Activated CD4-positive, alpha-beta T cell treated with anti-CD3 and anti-CD28 coated beads for 4 hours (primary cell): Measurements from ENCODE around the gene DQX1.
"Not testable (repeated sequence)": the region's sequence is repeated elsewhere in the genome, so short reads cannot be mapped to it uniquely, and the experiment has no call there.

Source experiments
- DNase-seq, 2 donors: peaks; one replicate each; pipeline ENCODE4 v3.0.0-alpha.2; 2020

DQX1 gene

GRCh38 chr2:74525717-74526648 is at the start of gene DQX1:
Gene DQX1 (minus strand): TSS chr2:74526231. CDS start chr2:74525729, 502 bp downstream.
- no peak for DNase-seq

- DNase-seq, result no peak
Observed at GRCh38 chr2:74575320-74575719, 49.3 kb upstream of the DQX1 start.

- DNase-seq, result no peak
Observed at GRCh38 chr2:74573747-74574562, 47.9 kb upstream of the DQX1 start.

- DNase-seq, result no peak
Observed at GRCh38 chr2:74572178-74572925, 46.3 kb upstream of the DQX1 start.

- no peak for DNase-seq
Observed at GRCh38 chr2:74571058-74571457, 45.0 kb upstream of the DQX1 start.

GRCh38 chr2:74569686-74570085 is 43.7 kb upstream of the DQX1 start:
- no peak for DNase-seq

GRCh38 chr2:74567881-74568280 is 41.9 kb upstream of the DQX1 start:
- no peak for DNase-seq

GRCh38 chr2:74566754-74567085 is 40.7 kb upstream of the DQX1 start:
- no peak for DNase-seq

GRCh38 chr2:74566076-74566753 is 40.2 kb upstream of the DQX1 start:
- DNase-seq, result no peak

- no peak for DNase-seq
Observed at GRCh38 chr2:74564222-74564621, 38.2 kb upstream of the DQX1 start.

- DNase-seq, result no peak
Observed at GRCh38 chr2:74562126-74562775, 36.2 kb upstream of the DQX1 start.

GRCh38 chr2:74561022-74561421 is 35.0 kb upstream of the DQX1 start:
- not testable (repeated sequence) for DNase-seq

- DNase-seq, result no peak
Observed at GRCh38 chr2:74560591-74560990, 34.6 kb upstream of the DQX1 start.

- DNase-seq, result no peak
Observed at GRCh38 chr2:74559912-74560311, 33.9 kb upstream of the DQX1 start.

- DNase-seq, result no peak
Observed at GRCh38 chr2:74558284-74559230, 32.5 kb upstream of the DQX1 start.

- DNase-seq, result no peak
Observed at GRCh38 chr2:74556831-74557370, 30.9 kb upstream of the DQX1 start.

- DNase-seq, result no peak
Observed at GRCh38 chr2:74556159-74556558, 30.1 kb upstream of the DQX1 start.

GRCh38 chr2:74555610-74556103 is 29.6 kb upstream of the DQX1 start:
- DNase-seq, result no peak

- peak; percentile 28 to 47 for DNase-seq
Observed at GRCh38 chr2:74554820-74555531, 28.9 kb upstream of the DQX1 start.
